WERI-Rb-1 (cell line): Measurements from ENCODE around the gene KCTD19.

Experiments
- DNase-seq: peaks from one replicate; pipeline ENCODE4 v3.0.0-alpha.2; 2020
- H3K27ac ChIP-seq: fragments of 250-450 bp; sonication (Bioruptor Pico); 2 replicates; pipeline ENCODE4 v1.5.1; 2020; ENCODE audit warnings: mild to moderate bottlenecking, moderate library complexity
- H3K27me3 ChIP-seq: fragments of 250-450 bp; sonication (Bioruptor Pico); 2 replicates; pipeline ENCODE4 v1.5.1; 2021; ENCODE audit warnings: mild to moderate bottlenecking, low read depth, moderate library complexity; ENCODE audit not compliant: insufficient read depth, severe bottlenecking
- H3K36me3 ChIP-seq: fragments of 250-450 bp; sonication (Bioruptor Pico); 2 replicates; pipeline ENCODE4 v1.5.1; 2020; ENCODE audit warnings: mild to moderate bottlenecking, moderate library complexity
- H3K4me3 ChIP-seq: 2 replicates; pipeline ENCODE4 v1.5.1; 2011; ENCODE audit warnings: low read depth, mild to moderate bottlenecking, control low read depth, low read length
- H3K9me3 ChIP-seq: fragments of 250-450 bp; sonication (Bioruptor Pico); 2 replicates; pipeline ENCODE4 v1.5.1; 2021; ENCODE audit warnings: mild to moderate bottlenecking, moderate library complexity; ENCODE audit not compliant: severe bottlenecking
- CTCF ChIP-seq: IDR thresholded peaks from 2 replicates; pipeline ENCODE4 v1.5.1; 2011; ENCODE audit warnings: low read depth, mild to moderate bottlenecking, control low read depth, inconsistent platforms, low read length

KCTD19 gene

GRCh38 chr16:67250045-67250327 is 76.6 kb downstream of the KCTD19 start:
- Histone ChIP-seq H3K36me3 (no peaks in the 10 kb centered on the region), H3K27ac (no peak overlapping the region), H3K9me3 (no peaks in the 10 kb centered on the region), H3K4me3 (no peak overlapping the region), H3K27me3 (peaks cover 3% of the 10 kb centered on the region)
- no peak for TF ChIP-seq CTCF
- no peak for DNase-seq

GRCh38 chr16:67249178-67250044 is 77.1 kb downstream of the KCTD19 start:
- Histone ChIP-seq H3K27ac (no peak overlapping the region), H3K4me3 (peak overlapping the region; percentile 77), H3K36me3 (no peaks in the 10 kb centered on the region), H3K27me3 (peaks cover 3% of the 10 kb centered on the region), H3K9me3 (no peaks in the 10 kb centered on the region)
- DNase-seq: no peak
- no peak for TF ChIP-seq CTCF

- no peaks in the 10 kb centered on the region for H3K9me3 ChIP-seq
- peak within 1 kb of the TSS; percentile 44 for H3K27ac ChIP-seq
- no peaks in the 10 kb centered on the region for H3K36me3 ChIP-seq
- peaks cover 3% of the 10 kb centered on the region for H3K27me3 ChIP-seq
- peak; percentile 39 for DNase-seq
- peak within 1 kb of the TSS; percentile 77 for H3K4me3 ChIP-seq
- 0 out of 2 replicates have a peak, but pooled peaks have one; percentile 8 for TF ChIP-seq CTCF
These were observed 78.0 kb downstream of the KCTD19 start, which contains the start of gene SLC9A5 for GRCh38 chr16:67248401-67249177. TSS of gene SLC9A5 (plus strand) at chr16:67248979. CDS start at chr16:67249015, 36 bp downstream.

GRCh38 chr16:67248073-67248400 is 78.5 kb downstream of the KCTD19 start:
- no peak overlapping the region for H3K27ac ChIP-seq
- no peak for DNase-seq

More at GRCh38 chr16:67248073-67248400, 78.5 kb downstream of the KCTD19 start:
- TF ChIP-seq CTCF: no peak
- H3K27me3 ChIP-seq: peaks cover 3% of the 10 kb centered on the region
- H3K9me3 ChIP-seq: no peaks in the 10 kb centered on the region
- H3K4me3 ChIP-seq: peak overlapping the region; percentile 77
- H3K36me3 ChIP-seq: no peaks in the 10 kb centered on the region
